ENCODE measurements around the gene SPDEF. TPM values are rescaled to one million over a fixed set of nuclear protein-coding genes. Genes with fewer than 3 reads are reported as not detected.

SPDEF gene
- total RNA-seq, 2 donors from 2014 or later: not detected

DNA sequence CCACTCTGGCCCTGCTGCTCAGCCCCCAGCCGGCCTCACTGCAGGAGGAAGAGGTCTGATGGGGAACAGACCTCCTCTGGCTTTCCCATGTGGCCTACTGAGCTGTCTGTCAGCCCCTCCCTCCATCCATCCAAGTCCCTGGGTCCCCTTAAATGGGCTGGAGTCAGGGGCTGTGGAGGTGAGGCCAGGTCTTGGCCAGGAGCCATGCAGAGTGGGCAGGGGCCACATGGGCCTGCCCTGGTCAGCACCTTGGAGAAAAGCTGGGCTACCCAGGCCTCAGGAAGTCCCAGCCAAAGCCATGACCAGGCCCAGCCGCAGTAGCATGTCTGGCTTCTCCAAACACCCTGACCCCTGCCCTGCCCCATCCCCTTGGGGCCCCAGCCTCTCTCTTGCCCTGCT is 6.3 kb downstream of the SPDEF start:
- TF ChIP-seq, protein P1, sequence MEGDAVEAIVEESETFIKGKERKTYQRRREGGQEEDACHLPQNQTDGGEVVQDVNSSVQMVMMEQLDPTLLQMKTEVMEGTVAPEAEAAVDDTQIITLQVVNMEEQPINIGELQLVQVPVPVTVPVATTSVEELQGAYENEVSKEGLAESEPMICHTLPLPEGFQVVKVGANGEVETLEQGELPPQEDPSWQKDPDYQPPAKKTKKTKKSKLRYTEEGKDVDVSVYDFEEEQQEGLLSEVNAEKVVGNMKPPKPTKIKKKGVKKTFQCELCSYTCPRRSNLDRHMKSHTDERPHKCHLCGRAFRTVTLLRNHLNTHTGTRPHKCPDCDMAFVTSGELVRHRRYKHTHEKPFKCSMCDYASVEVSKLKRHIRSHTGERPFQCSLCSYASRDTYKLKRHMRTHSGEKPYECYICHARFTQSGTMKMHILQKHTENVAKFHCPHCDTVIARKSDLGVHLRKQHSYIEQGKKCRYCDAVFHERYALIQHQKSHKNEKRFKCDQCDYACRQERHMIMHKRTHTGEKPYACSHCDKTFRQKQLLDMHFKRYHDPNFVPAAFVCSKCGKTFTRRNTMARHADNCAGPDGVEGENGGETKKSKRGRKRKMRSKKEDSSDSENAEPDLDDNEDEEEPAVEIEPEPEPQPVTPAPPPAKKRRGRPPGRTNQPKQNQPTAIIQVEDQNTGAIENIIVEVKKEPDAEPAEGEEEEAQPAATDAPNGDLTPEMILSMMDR (IDR thresholded peaks at IDR 0.05): no peak
- Histone ChIP-seq H3K4me3 (no peak overlapping the region), H3K9me3 (no peaks in the 10 kb centered on the region), H3K36me3 (no peaks in the 10 kb centered on the region), H3K27ac (no peak overlapping the region), H3K27me3 (replicated peaks; ENCODE audit: insufficient read depth) (no peaks in the 10 kb centered on the region), H3K4me1 (ENCODE audit: control insufficient read depth in 1 of 2, low read depth in 2 of 2) (peaks cover 0 to 7% of the 10 kb centered on the region in 2 donors)
- ATAC-seq (ENCODE audit: insufficient number of reproducible peaks, low FRiP score, low read depth) (no peak), DNase-seq (ENCODE audit: low spot score) (no peak)

DNA sequence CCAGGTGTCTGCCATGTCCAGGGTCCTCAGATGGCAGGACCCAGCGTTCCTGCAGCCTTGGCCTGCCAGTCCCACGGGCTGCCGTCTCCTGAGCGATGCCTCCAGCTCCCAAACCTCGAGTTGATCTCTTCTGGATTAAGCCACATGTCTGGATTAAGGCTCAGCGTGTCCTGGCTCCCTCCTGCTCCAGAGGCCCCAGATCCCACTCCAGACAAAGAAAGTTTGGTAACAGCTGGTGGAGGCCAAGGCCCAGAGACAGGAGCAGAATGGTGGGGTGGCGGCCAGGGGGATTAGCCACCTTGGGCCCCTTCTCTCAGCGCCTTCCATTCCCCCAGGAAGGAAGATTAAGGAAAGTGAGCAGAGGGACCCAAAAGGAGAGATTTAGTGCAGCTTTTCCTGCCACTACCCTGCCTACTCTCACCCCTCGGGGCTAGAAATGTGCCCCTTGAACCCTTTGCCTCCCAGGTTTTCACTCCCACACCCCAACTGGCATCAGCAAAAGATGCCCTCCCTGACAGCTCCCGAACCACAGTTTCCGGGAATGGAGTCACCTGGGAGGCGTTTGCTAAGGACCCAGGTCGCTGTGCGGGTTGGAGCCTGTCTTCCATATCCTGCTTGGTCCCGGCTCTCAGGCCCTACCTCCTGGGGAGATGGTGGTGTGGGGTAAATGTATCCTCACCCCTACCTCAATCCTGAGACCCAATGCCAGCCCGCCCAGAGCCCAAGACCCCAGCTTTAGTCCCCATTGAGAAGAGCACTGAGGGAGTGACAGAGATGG is 6.9 kb downstream of the SPDEF start:
- peaks cover 0 to 7% of the 10 kb centered on the region in 2 donors for H3K4me1 ChIP-seq (ENCODE audit: control insufficient read depth in 1 of 2, low read depth in 2 of 2)
- no peaks in the 10 kb centered on the region for H3K27me3 ChIP-seq (replicated peaks; ENCODE audit: insufficient read depth)
- no peak for DNase-seq (ENCODE audit: low spot score)
- no peaks in the 10 kb centered on the region for H3K36me3 ChIP-seq
- H3K9me3 ChIP-seq: no peaks in the 10 kb centered on the region
- TF ChIP-seq, protein P1 (IDR thresholded peaks at IDR 0.05): no peak
- no peak overlapping the region for H3K4me3 ChIP-seq
- no peak overlapping the region for H3K27ac ChIP-seq
- no peak for ATAC-seq (ENCODE audit: insufficient number of reproducible peaks, low FRiP score, low read depth)

DNA sequence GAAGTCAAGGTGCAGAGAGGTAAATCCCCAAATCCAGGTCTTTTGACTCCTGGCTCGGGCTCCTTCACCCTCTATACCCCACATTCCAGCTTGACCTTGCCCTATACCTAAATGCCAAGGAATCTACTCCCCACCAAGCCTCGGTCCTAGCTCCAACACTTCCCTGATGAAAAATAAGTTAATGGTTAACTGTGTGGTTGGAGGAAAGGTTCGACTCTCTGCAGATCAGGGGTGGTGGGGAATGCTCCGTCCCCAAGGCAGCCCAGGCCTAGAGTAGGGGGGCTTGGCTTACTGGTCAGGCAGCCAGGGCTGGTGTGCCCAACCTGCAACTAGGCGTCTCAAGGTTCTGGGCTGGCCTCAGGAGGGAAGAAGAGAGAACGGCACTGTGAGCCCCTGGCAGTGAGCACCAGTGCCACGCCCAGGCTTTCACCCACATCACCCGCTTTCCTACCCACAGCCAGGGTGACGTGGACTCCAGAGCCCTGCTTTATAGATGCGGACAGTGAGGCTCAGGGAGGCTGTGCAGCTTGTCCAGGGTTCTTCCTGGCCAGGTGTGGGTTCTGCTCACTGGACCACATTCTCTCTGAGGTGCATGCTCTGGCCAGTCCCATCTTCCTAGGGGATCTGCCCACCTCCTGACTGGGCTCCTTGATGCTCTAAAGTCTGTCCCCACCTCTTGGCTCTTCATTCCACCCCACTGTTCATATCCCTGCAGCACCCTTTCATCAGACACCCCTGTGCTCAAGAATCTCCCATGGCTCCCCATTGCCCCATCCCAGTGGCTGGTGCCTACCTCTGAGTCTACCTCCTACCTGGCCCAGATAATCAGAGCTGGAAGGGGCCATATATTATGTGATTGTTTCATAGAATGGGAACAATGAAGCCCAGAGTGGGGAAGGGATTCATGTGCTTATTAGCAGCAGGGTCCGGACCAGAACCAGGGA is 8.2 kb downstream of the SPDEF start:
- no peaks in the 10 kb centered on the region for H3K36me3 ChIP-seq
- DNase-seq (ENCODE audit: low spot score): no peak

DNA sequence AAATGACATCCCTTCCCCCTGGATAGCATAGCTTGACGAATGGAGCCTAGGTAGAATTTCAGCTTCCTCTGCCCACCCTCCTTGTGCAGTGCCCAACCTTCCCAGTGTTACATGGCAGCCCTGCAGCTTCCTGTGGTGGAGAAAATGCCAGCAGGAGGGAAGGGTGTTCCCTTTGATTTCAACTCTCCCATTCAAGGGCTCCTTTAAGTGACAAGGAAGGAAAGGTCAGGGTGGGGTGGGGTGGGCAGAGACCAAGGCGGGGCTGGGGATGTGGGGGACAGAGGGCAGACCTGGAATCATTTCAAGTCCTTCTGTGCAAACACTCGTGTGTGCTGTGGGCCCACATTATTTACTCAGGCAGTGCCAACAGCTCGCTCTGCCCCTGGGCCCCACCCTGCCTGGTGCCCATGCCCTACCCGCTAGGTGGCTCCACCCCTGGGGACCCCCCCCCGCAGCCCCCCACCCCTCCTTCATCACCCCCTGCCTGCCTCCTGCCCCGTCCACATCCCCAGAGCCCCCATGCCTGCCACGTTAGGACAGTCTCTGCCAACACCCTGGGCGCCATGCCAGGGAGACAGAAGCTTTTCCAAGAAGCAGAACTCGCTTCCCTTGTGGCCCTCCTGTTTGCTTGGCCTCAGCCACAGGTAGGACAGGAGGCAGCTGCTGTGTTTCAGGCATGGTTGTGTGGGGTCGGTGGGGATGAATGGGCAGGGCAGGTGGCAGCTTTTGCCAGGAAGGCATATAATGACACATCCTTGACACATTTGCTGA is 9.4 kb downstream of the SPDEF start:
- DNase-seq (ENCODE audit: low spot score) (no peak), ATAC-seq (ENCODE audit: insufficient number of reproducible peaks, low FRiP score, low read depth) (no peak)
- H3K4me3 ChIP-seq: no peak overlapping the region
- TF ChIP-seq, protein P1 (IDR thresholded peaks at IDR 0.05): no peak
- H3K27me3 ChIP-seq (replicated peaks; ENCODE audit: insufficient read depth): no peaks in the 10 kb centered on the region
- H3K4me1 ChIP-seq (ENCODE audit: control insufficient read depth in 1 of 2, low read depth in 2 of 2): peaks cover 0 to 7% of the 10 kb centered on the region in 2 donors
- no peaks in the 10 kb centered on the region for H3K9me3 ChIP-seq
- H3K36me3 ChIP-seq: no peaks in the 10 kb centered on the region
- H3K27ac ChIP-seq: no peak overlapping the region

More for the DNA sequence above, 8.2 kb downstream of the SPDEF start:
- no peaks in the 10 kb centered on the region for H3K9me3 ChIP-seq
- peaks cover 0 to 7% of the 10 kb centered on the region in 2 donors for H3K4me1 ChIP-seq (ENCODE audit: control insufficient read depth in 1 of 2, low read depth in 2 of 2)
- no peak for ATAC-seq (ENCODE audit: insufficient number of reproducible peaks, low FRiP score, low read depth)
- no peaks in the 10 kb centered on the region for H3K27me3 ChIP-seq (replicated peaks; ENCODE audit: insufficient read depth)
- no peak overlapping the region for H3K27ac ChIP-seq
- TF ChIP-seq, protein P1 (IDR thresholded peaks at IDR 0.05): no peak
- no peak overlapping the region for H3K4me3 ChIP-seq

Data from thoracic aorta (tissue), 2 donors.